HEK293T (cell line): ENCODE measurements around the gene TK2.

Source experiments
- CTCF ChIA-PET: fragments of 350-600 bp; formaldehyde crosslinking; extraction: SDS; loops from one replicate; lab custom pipeline; 2021; ENCODE audit warnings: antibody characterized with exemption, inconsistent platforms; lab: Yijun Ruan, JAX
- POLR2A ChIA-PET: fragments of 350-600 bp; formaldehyde crosslinking; extraction: SDS; loops from one replicate; lab custom pipeline; 2020; ENCODE audit warnings: antibody characterized with exemption, inconsistent platforms; lab: Yijun Ruan, JAX
- DNase-seq: peaks from one replicate; pipeline ENCODE4 v3.0.0; 2012; ENCODE audit warnings: mixed read lengths; ENCODE audit errors: extremely low spot score
- ARNT ChIP-seq: fragments of 450-650 bp; IDR thresholded peaks from 2 replicates; pipeline ENCODE4 v1.6.1; 2017; ENCODE audit warnings: mild to moderate bottlenecking
- BHLHE40 ChIP-seq: fragments of 450-650 bp; IDR thresholded peaks from 2 replicates; pipeline ENCODE4 v1.6.1; 2016; ENCODE audit warnings: mild to moderate bottlenecking, moderate library complexity, borderline replicate concordance
- CTBP1 ChIP-seq: fragments of 450-650 bp; IDR thresholded peaks from 2 replicates; pipeline ENCODE4 v1.6.1; 2016; ENCODE audit warnings: borderline replicate concordance
- ELF4 ChIP-seq: fragments of 450-650 bp; IDR thresholded peaks from 2 replicates; pipeline ENCODE4 v1.6.1; 2017; ENCODE audit warnings: antibody characterized with exemption
- FOXA1 ChIP-seq: fragments of 450-650 bp; IDR thresholded peaks from 2 replicates; pipeline ENCODE4 v1.6.1; 2016; ENCODE audit warnings: mild to moderate bottlenecking
- FOXK2 ChIP-seq: fragments of 450-650 bp; IDR thresholded peaks from 2 replicates; pipeline ENCODE4 v1.6.1; 2016; ENCODE audit warnings: mild to moderate bottlenecking
- FOXM1 ChIP-seq: fragments of 450-650 bp; IDR thresholded peaks from 2 replicates; pipeline ENCODE4 v1.6.1; 2017; ENCODE audit warnings: mild to moderate bottlenecking, borderline replicate concordance
- HDGF ChIP-seq: fragments of 450-650 bp; IDR thresholded peaks from 2 replicates; pipeline ENCODE4 v1.6.1; 2017; ENCODE audit warnings: antibody characterized with exemption, borderline replicate concordance
- L3MBTL2 ChIP-seq: fragments of 450-650 bp; conservative IDR thresholded peaks from 2 replicates; pipeline ENCODE4 v1.6.1; 2016; ENCODE audit warnings: mild to moderate bottlenecking
- LEF1 ChIP-seq: fragments of 450-650 bp; IDR thresholded peaks from 2 replicates; pipeline ENCODE4 v1.6.1; 2017; ENCODE audit warnings: mild to moderate bottlenecking, borderline replicate concordance
- NFRKB ChIP-seq: fragments of 450-650 bp; IDR thresholded peaks from 2 replicates; pipeline ENCODE4 v1.6.1; 2016; ENCODE audit warnings: mild to moderate bottlenecking, moderate library complexity
- PKNOX1 ChIP-seq: fragments of 450-650 bp; IDR thresholded peaks from 2 replicates; pipeline ENCODE4 v1.6.1; 2016
- SP1 ChIP-seq: fragments of 450-650 bp; IDR thresholded peaks from 2 replicates; pipeline ENCODE4 v1.6.1; 2017
- SUZ12 ChIP-seq: fragments of 450-650 bp; IDR thresholded peaks from 2 replicates; pipeline ENCODE4 v1.6.1; 2016; ENCODE audit warnings: mild to moderate bottlenecking
- TARDBP ChIP-seq: fragments of 450-650 bp; IDR thresholded peaks from 2 replicates; pipeline ENCODE4 v1.6.1; 2016
- ZNF384 ChIP-seq: fragments of 450-650 bp; IDR thresholded peaks from 2 replicates; pipeline ENCODE4 v1.6.1; 2016

Gene TK2

GRCh38 chr16:66489818-66490217 is 60.1 kb downstream of the TK2 start:
- CTCF ChIA-PET: no interaction called here
- POLR2A ChIA-PET: no interaction called here
- no peak for DNase-seq
- no peak for TF ChIP-seq ELF4
- TF ChIP-seq LEF1: no peak
- TF ChIP-seq PKNOX1: no peak
- TF ChIP-seq ZNF384: no peak
- no peak for TF ChIP-seq BHLHE40
- no peak for TF ChIP-seq NFRKB
- TF ChIP-seq HDGF: no peak
- TF ChIP-seq ARNT: no peak
- TF ChIP-seq SUZ12: no peak
- TF ChIP-seq FOXM1: no peak
- TF ChIP-seq TARDBP: no peak
- no peak for TF ChIP-seq FOXK2
- no peak for TF ChIP-seq L3MBTL2
- no peak for TF ChIP-seq SP1

GRCh38 chr16:66489385-66489784 is 60.5 kb downstream of the TK2 start:
- ChIA-PET POLR2A (no interaction called here), CTCF (no interaction called here)
- TF ChIP-seq ARNT (no peak), TARDBP (no peak), SP1 (no peak), CTBP1 (no peak), ELF4 (no peak), ZNF384 (no peak), PKNOX1 (no peak), FOXA1 (no peak), NFRKB (no peak), L3MBTL2 (no peak), BHLHE40 (no peak), HDGF (no peak), FOXK2 (no peak), SUZ12 (no peak), FOXM1 (no peak), LEF1 (no peak)
- DNase-seq: no peak

GRCh38 chr16:66488505-66488904 is 61.4 kb downstream of the TK2 start:
- CTCF ChIA-PET: no interaction called here
- DNase-seq: no peak
- POLR2A ChIA-PET: no interaction called here
- TF ChIP-seq FOXA1: no peak
- no peak for TF ChIP-seq CTBP1
- TF ChIP-seq HDGF: no peak
- TF ChIP-seq LEF1: no peak
- TF ChIP-seq ELF4: no peak
- no peak for TF ChIP-seq ARNT
- TF ChIP-seq L3MBTL2: no peak
- TF ChIP-seq SP1: no peak
- TF ChIP-seq PKNOX1: no peak
- no peak for TF ChIP-seq ZNF384
- TF ChIP-seq TARDBP: no peak
- no peak for TF ChIP-seq FOXK2
- no peak for TF ChIP-seq FOXM1

- no peak for DNase-seq
- CTCF ChIA-PET: interaction anchor here (1.4 kb wide), 1 partner anchor 81 kb away, joined by 6 read pairs; no protein-coding TSS in a partner anchor
- POLR2A ChIA-PET: no interaction called here
- no peak for TF ChIP-seq LEF1
Observed at GRCh38 chr16:66487580-66488275, 62.2 kb downstream of the TK2 start.

GRCh38 chr16:66486773-66487579 is 62.9 kb downstream of the TK2 start:
- no peak for DNase-seq
- ChIA-PET POLR2A (no interaction called here), CTCF (interaction anchor here (1.4 kb wide), 1 partner anchor 80 kb away, joined by 6 read pairs; no protein-coding TSS in a partner anchor)
- no peak for TF ChIP-seq SUZ12
- TF ChIP-seq TARDBP: no peak
- no peak for TF ChIP-seq FOXK2
- TF ChIP-seq NFRKB: no peak
- no peak for TF ChIP-seq SP1
- TF ChIP-seq FOXM1: no peak
- no peak for TF ChIP-seq FOXA1
- no peak for TF ChIP-seq ELF4
- no peak for TF ChIP-seq ZNF384
- TF ChIP-seq HDGF: no peak
- no peak for TF ChIP-seq PKNOX1
